ENCODE data around the gene TLCD5.

Gene TLCD5

GRCh38 chr11:120338107-120338933 is 13.2 kb downstream of the TLCD5 start:
- DNase-seq, result no peak

- no peak for DNase-seq
These were observed 14.3 kb downstream of the TLCD5 start for GRCh38 chr11:120339394-120339890.

- no peak for DNase-seq
These were observed 15.4 kb downstream of the TLCD5 start for GRCh38 chr11:120340529-120340928.

GRCh38 chr11:120342226-120342625 is 17.1 kb downstream of the TLCD5 start:
- no peak for DNase-seq

GRCh38 chr11:120342678-120343077 is 17.6 kb downstream of the TLCD5 start:
- DNase-seq, result no peak

GRCh38 chr11:120343429-120343828 is 18.3 kb downstream of the TLCD5 start:
- DNase-seq, result no peak

GRCh38 chr11:120344302-120345004 is 19.4 kb downstream of the TLCD5 start:
- no peak for DNase-seq

- DNase-seq, result no peak
These were observed 21.1 kb downstream of the TLCD5 start for GRCh38 chr11:120346233-120346632.

- DNase-seq, result no peak
These were observed 25.5 kb downstream of the TLCD5 start for GRCh38 chr11:120350637-120351036.

- DNase-seq, result no peak
These were observed 27.3 kb downstream of the TLCD5 start for GRCh38 chr11:120352405-120352804.

GRCh38 chr11:120354068-120354467 is 29.0 kb downstream of the TLCD5 start:
- no peak for DNase-seq

GRCh38 chr11:120354779-120355178 is 29.7 kb downstream of the TLCD5 start:
- no peak for DNase-seq

GRCh38 chr11:120357620-120358019 is 32.5 kb downstream of the TLCD5 start:
- DNase-seq, result no peak

GRCh38 chr11:120358729-120359128 is 33.6 kb downstream of the TLCD5 start:
- no peak for DNase-seq

GRCh38 chr11:120363436-120363835 is 38.3 kb downstream of the TLCD5 start:
- DNase-seq, result no peak

GRCh38 chr11:120365512-120365911 is 40.4 kb downstream of the TLCD5 start:
- no peak for DNase-seq

GRCh38 chr11:120372296-120372695 is 47.2 kb downstream of the TLCD5 start:
- DNase-seq, result no peak

GRCh38 chr11:120375076-120375475 is 50.0 kb downstream of the TLCD5 start:
- no peak for DNase-seq

GRCh38 chr11:120376547-120377182 is 51.6 kb downstream of the TLCD5 start:
- no peak for DNase-seq

- DNase-seq, result no peak
These were observed 53.4 kb downstream of the TLCD5 start for GRCh38 chr11:120378474-120378873.

GRCh38 chr11:120381401-120381800 is 56.3 kb downstream of the TLCD5 start:
- no peak for DNase-seq
